HEK293 (cell line): ENCODE data around the gene HGS.

Source experiments
- CTCF ChIA-PET: fragments of 350-600 bp; formaldehyde crosslinking; extraction: SDS; loops from one replicate; lab custom pipeline; 2021; ENCODE audit warnings: antibody characterized with exemption; lab: Yijun Ruan, JAX
- POLR2A ChIA-PET: fragments of 300-600 bp; formaldehyde crosslinking; extraction: SDS; loops from one replicate; lab custom pipeline; 2020; ENCODE audit warnings: antibody characterized with exemption, inconsistent platforms; lab: Yijun Ruan, JAX
- H3K27ac ChIP-seq: fragments of 200-500 bp; sonication (Bioruptor generic); 2 replicates; pipeline ENCODE4 v1.5.1; 2014; ENCODE audit warnings: low read depth, low read length, control low read depth, inconsistent platforms; ENCODE audit errors: extremely low read depth
- H3K36me3 ChIP-seq, 2 experiments: fragments of 200-500 bp in 1 of 2; sonication (Bioruptor generic) in 1 of 2; 1 replicate in 1 of 2; 2 replicates in 1 of 2; pipeline ENCODE4 v1.5.1; 2014 to 2017; ENCODE audit warnings: inconsistent platforms in 2 of 2, low read length in 2 of 2; ENCODE audit not compliant: control insufficient read depth in 2 of 2, insufficient read depth in 1 of 2
- H3K4me1 ChIP-seq: fragments of 200-500 bp; sonication (Bioruptor generic); 2 replicates; pipeline ENCODE4 v1.5.1; 2014; ENCODE audit warnings: mild to moderate bottlenecking, low read length, inconsistent platforms; ENCODE audit not compliant: control insufficient read depth, insufficient read depth
- H3K4me3 ChIP-seq: 2 replicates; pipeline ENCODE4 v1.5.1; 2011; ENCODE audit warnings: low read depth, mild to moderate bottlenecking, control low read depth, low read length, moderate library complexity
- H3K9me3 ChIP-seq: fragments of 200-500 bp; sonication (Bioruptor generic); 2 replicates; pipeline ENCODE4 v1.5.1; 2014; ENCODE audit warnings: low read depth, low read length, inconsistent platforms; ENCODE audit not compliant: control insufficient read depth, insufficient read depth
- GFI1B ChIP-seq: fragments of 450-650 bp; formaldehyde crosslinking; IDR thresholded peaks from 2 replicates; pipeline ENCODE4 v1.5.1; 2016; ENCODE audit warnings: missing biosample characterization, missing genetic modification characterization
- KLF16 ChIP-seq: fragments of 450-650 bp; formaldehyde crosslinking; IDR thresholded peaks from 2 replicates; pipeline ENCODE4 v1.5.1; 2017; ENCODE audit warnings: missing biosample characterization, missing genetic modification characterization
- KLF9 ChIP-seq: fragments of 450-650 bp; formaldehyde crosslinking; IDR thresholded peaks from 2 replicates; pipeline ENCODE4 v1.5.1; 2016; ENCODE audit warnings: missing biosample characterization, missing genetic modification characterization, low read depth
- OVOL3 ChIP-seq: fragments of 450-650 bp; formaldehyde crosslinking; IDR thresholded peaks from 2 replicates; pipeline ENCODE4 v1.5.1; 2016; ENCODE audit warnings: missing biosample characterization, missing genetic modification characterization
- PBX3 ChIP-seq: sonication (generic); formaldehyde crosslinking; IDR thresholded peaks from 2 replicates; pipeline ENCODE4 v1.8.1; 2022; ENCODE audit warnings: mild to moderate bottlenecking, moderate library complexity, missing genetic modification reagents
- PRDM1 ChIP-seq: fragments of 450-650 bp; formaldehyde crosslinking; IDR thresholded peaks from 2 replicates; pipeline ENCODE4; 2016; ENCODE audit warnings: missing biosample characterization, missing genetic modification characterization
- SP2 ChIP-seq: fragments of 450-650 bp; formaldehyde crosslinking; IDR thresholded peaks from 2 replicates; pipeline ENCODE4 v1.5.1; 2016; ENCODE audit warnings: missing biosample characterization, missing genetic modification characterization
- SP3 ChIP-seq: fragments of 450-650 bp; formaldehyde crosslinking; IDR thresholded peaks from 2 replicates; pipeline ENCODE4 v1.5.1; 2016; ENCODE audit warnings: missing biosample characterization, missing genetic modification characterization
- SP7 ChIP-seq: fragments of 450-650 bp; formaldehyde crosslinking; IDR thresholded peaks from 2 replicates; pipeline ENCODE4 v1.5.1; 2016; ENCODE audit warnings: missing biosample characterization, missing genetic modification characterization
- ZFHX2 ChIP-seq: fragments of 450-650 bp; formaldehyde crosslinking; conservative IDR thresholded peaks from 2 replicates; pipeline ENCODE4 v1.5.1; 2016; ENCODE audit warnings: missing biosample characterization, missing genetic modification characterization
- ZNF19 ChIP-seq: fragments of 450-650 bp; formaldehyde crosslinking; IDR thresholded peaks from 2 replicates; pipeline ENCODE4; 2016; ENCODE audit warnings: missing biosample characterization, missing genetic modification characterization, low read depth
- ZNF211 ChIP-seq: fragments of 450-650 bp; formaldehyde crosslinking; IDR thresholded peaks from 2 replicates; pipeline ENCODE4 v1.5.1; 2016; ENCODE audit warnings: low read depth, missing biosample characterization, missing genetic modification characterization
- ZNF248 ChIP-seq: fragments of 450-650 bp; formaldehyde crosslinking; IDR thresholded peaks from 2 replicates; pipeline ENCODE4 v1.5.1; 2017; ENCODE audit warnings: missing biosample characterization, missing genetic modification characterization
- ZNF292 ChIP-seq: fragments of 450-650 bp; formaldehyde crosslinking; IDR thresholded peaks from 2 replicates; pipeline ENCODE4 v1.5.1; 2016; ENCODE audit warnings: low read depth, missing biosample characterization, missing genetic modification characterization, borderline replicate concordance
- ZNF514 ChIP-seq: fragments of 450-650 bp; formaldehyde crosslinking; IDR thresholded peaks from 2 replicates; pipeline ENCODE4 v1.5.1; 2016; ENCODE audit warnings: missing biosample characterization, missing genetic modification characterization
- ZNF555 ChIP-seq: fragments of 450-650 bp; formaldehyde crosslinking; conservative IDR thresholded peaks from 2 replicates; pipeline ENCODE4 v1.5.1; 2017; ENCODE audit warnings: missing biosample characterization, mild to moderate bottlenecking, missing genetic modification characterization, inconsistent platforms
- ZNF561 ChIP-seq: fragments of 450-650 bp; IDR thresholded peaks from 2 replicates; pipeline ENCODE4 v1.5.1; 2018; ENCODE audit warnings: missing biosample characterization, missing genetic modification characterization, borderline replicate concordance
- ZNF585B ChIP-seq: fragments of 450-650 bp; formaldehyde crosslinking; IDR thresholded peaks from 2 replicates; pipeline ENCODE4 v1.5.1; 2016; ENCODE audit warnings: missing biosample characterization, missing genetic modification characterization
- ZNF610 ChIP-seq: fragments of 450-650 bp; formaldehyde crosslinking; IDR thresholded peaks from 2 replicates; pipeline ENCODE4 v1.5.1; 2016; ENCODE audit warnings: missing biosample characterization, missing genetic modification characterization, borderline replicate concordance
- ZNF785 ChIP-seq: fragments of 450-650 bp; formaldehyde crosslinking; IDR thresholded peaks from 2 replicates; pipeline ENCODE4 v1.5.1; 2016; ENCODE audit warnings: missing biosample characterization, missing genetic modification characterization
- ZNF791 ChIP-seq: fragments of 450-650 bp; formaldehyde crosslinking; IDR thresholded peaks from 2 replicates; pipeline ENCODE4 v1.5.1; 2016; ENCODE audit warnings: missing biosample characterization, missing genetic modification characterization
- ZXDB ChIP-seq: fragments of 450-650 bp; formaldehyde crosslinking; IDR thresholded peaks from 2 replicates; pipeline ENCODE4 v1.5.1; 2016; ENCODE audit warnings: missing biosample characterization, missing genetic modification characterization
- TF ChIP-seq, protein P1 (sequence below): fragments of 450-650 bp; formaldehyde crosslinking; IDR thresholded peaks from 2 replicates; pipeline ENCODE4 v1.5.1; 2016; ENCODE audit warnings: missing biosample characterization, missing genetic modification characterization
- TF ChIP-seq, protein P2 (sequence below): fragments of 450-650 bp; formaldehyde crosslinking; IDR thresholded peaks from 2 replicates; pipeline ENCODE4; 2016; ENCODE audit warnings: missing biosample characterization, missing genetic modification characterization
- TF ChIP-seq, protein P3 (sequence below): fragments of 450-650 bp; formaldehyde crosslinking; IDR thresholded peaks from 2 replicates; pipeline ENCODE4 v1.5.0; 2017; ENCODE audit warnings: missing biosample characterization, missing genetic modification characterization, borderline replicate concordance

The HGS gene

GRCh38 chr17:81723651-81724209 is 39.9 kb downstream of the HGS start (continued):
- TF ChIP-seq, protein P1, sequence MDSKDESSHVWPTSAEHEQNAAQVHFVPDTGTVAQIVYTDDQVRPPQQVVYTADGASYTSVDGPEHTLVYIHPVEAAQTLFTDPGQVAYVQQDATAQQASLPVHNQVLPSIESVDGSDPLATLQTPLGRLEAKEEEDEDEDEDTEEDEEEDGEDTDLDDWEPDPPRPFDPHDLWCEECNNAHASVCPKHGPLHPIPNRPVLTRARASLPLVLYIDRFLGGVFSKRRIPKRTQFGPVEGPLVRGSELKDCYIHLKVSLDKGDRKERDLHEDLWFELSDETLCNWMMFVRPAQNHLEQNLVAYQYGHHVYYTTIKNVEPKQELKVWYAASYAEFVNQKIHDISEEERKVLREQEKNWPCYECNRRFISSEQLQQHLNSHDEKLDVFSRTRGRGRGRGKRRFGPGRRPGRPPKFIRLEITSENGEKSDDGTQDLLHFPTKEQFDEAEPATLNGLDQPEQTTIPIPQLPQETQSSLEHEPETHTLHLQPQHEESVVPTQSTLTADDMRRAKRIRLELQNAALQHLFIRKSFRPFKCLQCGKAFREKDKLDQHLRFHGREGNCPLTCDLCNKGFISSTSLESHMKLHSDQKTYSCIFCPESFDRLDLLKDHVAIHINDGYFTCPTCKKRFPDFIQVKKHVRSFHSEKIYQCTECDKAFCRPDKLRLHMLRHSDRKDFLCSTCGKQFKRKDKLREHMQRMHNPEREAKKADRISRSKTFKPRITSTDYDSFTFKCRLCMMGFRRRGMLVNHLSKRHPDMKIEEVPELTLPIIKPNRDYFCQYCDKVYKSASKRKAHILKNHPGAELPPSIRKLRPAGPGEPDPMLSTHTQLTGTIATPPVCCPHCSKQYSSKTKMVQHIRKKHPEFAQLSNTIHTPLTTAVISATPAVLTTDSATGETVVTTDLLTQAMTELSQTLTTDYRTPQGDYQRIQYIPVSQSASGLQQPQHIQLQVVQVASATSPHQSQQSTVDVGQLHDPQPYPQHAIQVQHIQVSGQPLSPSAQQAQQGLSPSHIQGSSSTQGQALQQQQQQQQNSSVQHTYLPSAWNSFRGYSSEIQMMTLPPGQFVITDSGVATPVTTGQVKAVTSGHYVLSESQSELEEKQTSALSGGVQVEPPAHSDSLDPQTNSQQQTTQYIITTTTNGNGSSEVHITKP, result peak; percentile 35; the same call in 1 of the 2 replicates
- peak; percentile 32; the same call in 1 of the 2 replicates for TF ChIP-seq KLF16 (tag by site-specific recombination)
- TF ChIP-seq SP7, result peak; percentile 58
- TF ChIP-seq ZNF514 (tag by site-specific recombination), result no peak
- TF ChIP-seq PRDM1 (tag by site-specific recombination), result peak; percentile 2
- TF ChIP-seq ZXDB (tag by site-specific recombination), result no peak
- no peak for TF ChIP-seq SP2 (tag by site-specific recombination)
- TF ChIP-seq ZFHX2 (tag by site-specific recombination), result no peak
- no peak for TF ChIP-seq SP3 (tag by site-specific recombination)
- TF ChIP-seq ZNF211 (tag by site-specific recombination), result no peak
- no peak for TF ChIP-seq ZNF785 (tag by site-specific recombination)

DNA sequence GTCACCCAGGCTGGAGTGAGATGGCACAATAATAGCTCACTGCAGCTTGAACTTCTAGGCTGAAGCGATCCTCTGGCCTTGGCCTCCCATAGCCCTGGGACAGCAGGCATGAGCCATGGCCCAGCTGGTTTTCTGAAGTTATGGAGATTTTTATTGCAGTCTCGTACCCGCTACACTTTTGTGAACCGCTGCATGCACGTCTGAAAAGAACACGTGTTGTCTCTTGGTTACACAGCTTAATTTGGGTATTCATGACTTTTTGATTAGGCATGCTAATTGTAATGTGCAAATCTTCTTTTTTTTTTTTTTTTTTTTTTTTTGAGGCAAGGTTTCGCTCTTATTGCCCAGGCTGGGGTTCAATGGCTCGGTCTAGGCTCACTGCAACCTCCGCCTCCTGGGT is 41.6 kb downstream of the HGS start:
- Histone ChIP-seq H3K4me3 (no peak overlapping the region), H3K4me1 (peaks cover 5% of the 10 kb centered on the region), H3K27ac (no peak overlapping the region)
- TF ChIP-seq, protein P2, sequence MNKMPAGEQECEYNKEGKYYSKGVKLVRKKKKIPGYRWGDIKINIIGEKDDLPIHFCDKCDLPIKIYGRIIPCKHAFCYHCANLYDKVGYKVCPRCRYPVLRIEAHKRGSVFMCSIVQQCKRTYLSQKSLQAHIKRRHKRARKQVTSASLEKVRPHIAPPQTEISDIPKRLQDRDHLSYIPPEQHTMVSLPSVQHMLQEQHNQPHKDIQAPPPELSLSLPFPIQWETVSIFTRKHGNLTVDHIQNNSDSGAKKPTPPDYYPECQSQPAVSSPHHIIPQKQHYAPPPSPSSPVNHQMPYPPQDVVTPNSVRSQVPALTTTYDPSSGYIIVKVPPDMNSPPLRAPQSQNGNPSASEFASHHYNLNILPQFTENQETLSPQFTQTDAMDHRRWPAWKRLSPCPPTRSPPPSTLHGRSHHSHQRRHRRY (tag by site-specific recombination), result no peak
- no peak for TF ChIP-seq ZNF791
- TF ChIP-seq ZNF561 (tag by site-specific recombination), result no peak
- TF ChIP-seq, protein P3, sequence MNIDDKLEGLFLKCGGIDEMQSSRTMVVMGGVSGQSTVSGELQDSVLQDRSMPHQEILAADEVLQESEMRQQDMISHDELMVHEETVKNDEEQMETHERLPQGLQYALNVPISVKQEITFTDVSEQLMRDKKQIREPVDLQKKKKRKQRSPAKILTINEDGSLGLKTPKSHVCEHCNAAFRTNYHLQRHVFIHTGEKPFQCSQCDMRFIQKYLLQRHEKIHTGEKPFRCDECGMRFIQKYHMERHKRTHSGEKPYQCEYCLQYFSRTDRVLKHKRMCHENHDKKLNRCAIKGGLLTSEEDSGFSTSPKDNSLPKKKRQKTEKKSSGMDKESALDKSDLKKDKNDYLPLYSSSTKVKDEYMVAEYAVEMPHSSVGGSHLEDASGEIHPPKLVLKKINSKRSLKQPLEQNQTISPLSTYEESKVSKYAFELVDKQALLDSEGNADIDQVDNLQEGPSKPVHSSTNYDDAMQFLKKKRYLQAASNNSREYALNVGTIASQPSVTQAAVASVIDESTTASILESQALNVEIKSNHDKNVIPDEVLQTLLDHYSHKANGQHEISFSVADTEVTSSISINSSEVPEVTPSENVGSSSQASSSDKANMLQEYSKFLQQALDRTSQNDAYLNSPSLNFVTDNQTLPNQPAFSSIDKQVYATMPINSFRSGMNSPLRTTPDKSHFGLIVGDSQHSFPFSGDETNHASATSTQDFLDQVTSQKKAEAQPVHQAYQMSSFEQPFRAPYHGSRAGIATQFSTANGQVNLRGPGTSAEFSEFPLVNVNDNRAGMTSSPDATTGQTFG (tag by site-specific recombination), result no peak
- no peak for TF ChIP-seq PBX3 (CRISPR knock-in tag)
- no peak for TF ChIP-seq ZNF555
- TF ChIP-seq OVOL3 (tag by site-specific recombination), result no peak
- TF ChIP-seq, protein P1, result no peak
- no peak for TF ChIP-seq ZNF610
- TF ChIP-seq ZNF292 (tag by site-specific recombination), result no peak
- TF ChIP-seq GFI1B (tag by site-specific recombination), result no peak
- TF ChIP-seq KLF16 (tag by site-specific recombination), result no peak
- TF ChIP-seq ZNF19 (tag by site-specific recombination), result no peak
- TF ChIP-seq ZNF248, result no peak
- no peak for TF ChIP-seq KLF9 (tag by site-specific recombination)
- no peak for TF ChIP-seq ZNF585B (tag by site-specific recombination)
- TF ChIP-seq, all 188 proteins: peak for 0
- H3K36me3 ChIP-seq, result peaks cover 0 to 4% of the 10 kb centered on the region in 2 experiments; a peak in 1 of 3 replicates
- ChIA-PET CTCF (interaction anchor here (0.6 to 2.2 kb wide), 3 partner anchors 10 to 170 kb away, joined by 3 to 6 read pairs (median 5); no protein-coding TSS in a partner anchor), POLR2A (interaction anchor here (0.6 to 6.5 kb wide), 12 partner anchors 8 to 561 kb away, joined by 3 to 55 read pairs (median 4); partner anchors contain the start of genes ARL16, CCDC137, CENPX and HGS)
- H3K9me3 ChIP-seq, result no peaks in the 10 kb centered on the region
